Measurements from ENCODE around the gene MS4A4A.
A peak's percentile ranks its signal among the peaks of the same experiment; 100 is the strongest.

Gene MS4A4A

DNA sequence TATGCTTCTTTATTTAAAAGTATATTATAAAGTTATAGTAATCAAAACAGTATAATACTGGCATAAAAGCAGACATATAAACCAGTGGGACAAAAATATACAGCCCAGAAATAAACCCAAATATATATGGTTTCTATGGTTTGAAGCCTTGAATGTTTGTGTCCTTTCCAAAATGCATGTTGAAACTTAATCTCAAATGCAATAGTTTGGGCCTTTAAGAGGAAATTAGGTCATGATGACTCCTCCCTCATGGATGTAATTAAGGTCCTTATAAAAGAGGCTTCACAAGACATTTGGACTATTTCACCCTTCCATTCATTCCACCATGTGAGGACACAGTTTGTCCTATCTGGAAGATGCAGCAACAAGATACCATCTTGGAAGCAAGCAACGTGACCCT is 46.5 kb downstream of the MS4A4A start, which contains the start of gene MS4A6E:
Gene MS4A6E, plus strand, starts transcription at position 301 of the 400 bp plus-strand sequence. CDS start 7,641 bp downstream, outside the sequence.
- TF ChIP-seq ZBTB7A (IDR thresholded peaks at IDR 0.05; ENCODE audit: low read depth) (no peak), YY1 (IDR thresholded peaks at IDR 0.05; ENCODE audit: low read depth) (no peak), TAF1 (IDR thresholded peaks at IDR 0.05; ENCODE audit: low read depth) (no peak), RAD21 (IDR thresholded peaks at IDR 0.05; ENCODE audit: low read depth) (no peak), EP300 (IDR thresholded peaks at IDR 0.05; ENCODE audit: borderline replicate concordance) (no peak), CEBPB (IDR thresholded peaks at IDR 0.05) (no peak), CREB1 (IDR thresholded peaks at IDR 0.05; ENCODE audit: low read depth) (no peak), EGR1 (IDR thresholded peaks at IDR 0.05) (no peak), FOXM1 (IDR thresholded peaks at IDR 0.05; ENCODE audit: borderline replicate concordance, low read depth) (no peak), TCF12 (IDR thresholded peaks at IDR 0.05; ENCODE audit: low read depth) (no peak), NFIC (IDR thresholded peaks at IDR 0.05) (no peak), TEAD4 (IDR thresholded peaks at IDR 0.05) (no peak)
- TF ChIP-seq, protein P1, sequence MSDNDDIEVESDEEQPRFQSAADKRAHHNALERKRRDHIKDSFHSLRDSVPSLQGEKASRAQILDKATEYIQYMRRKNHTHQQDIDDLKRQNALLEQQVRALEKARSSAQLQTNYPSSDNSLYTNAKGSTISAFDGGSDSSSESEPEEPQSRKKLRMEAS (IDR thresholded peaks at IDR 0.05), result no peak
- TF ChIP-seq, protein P2, sequence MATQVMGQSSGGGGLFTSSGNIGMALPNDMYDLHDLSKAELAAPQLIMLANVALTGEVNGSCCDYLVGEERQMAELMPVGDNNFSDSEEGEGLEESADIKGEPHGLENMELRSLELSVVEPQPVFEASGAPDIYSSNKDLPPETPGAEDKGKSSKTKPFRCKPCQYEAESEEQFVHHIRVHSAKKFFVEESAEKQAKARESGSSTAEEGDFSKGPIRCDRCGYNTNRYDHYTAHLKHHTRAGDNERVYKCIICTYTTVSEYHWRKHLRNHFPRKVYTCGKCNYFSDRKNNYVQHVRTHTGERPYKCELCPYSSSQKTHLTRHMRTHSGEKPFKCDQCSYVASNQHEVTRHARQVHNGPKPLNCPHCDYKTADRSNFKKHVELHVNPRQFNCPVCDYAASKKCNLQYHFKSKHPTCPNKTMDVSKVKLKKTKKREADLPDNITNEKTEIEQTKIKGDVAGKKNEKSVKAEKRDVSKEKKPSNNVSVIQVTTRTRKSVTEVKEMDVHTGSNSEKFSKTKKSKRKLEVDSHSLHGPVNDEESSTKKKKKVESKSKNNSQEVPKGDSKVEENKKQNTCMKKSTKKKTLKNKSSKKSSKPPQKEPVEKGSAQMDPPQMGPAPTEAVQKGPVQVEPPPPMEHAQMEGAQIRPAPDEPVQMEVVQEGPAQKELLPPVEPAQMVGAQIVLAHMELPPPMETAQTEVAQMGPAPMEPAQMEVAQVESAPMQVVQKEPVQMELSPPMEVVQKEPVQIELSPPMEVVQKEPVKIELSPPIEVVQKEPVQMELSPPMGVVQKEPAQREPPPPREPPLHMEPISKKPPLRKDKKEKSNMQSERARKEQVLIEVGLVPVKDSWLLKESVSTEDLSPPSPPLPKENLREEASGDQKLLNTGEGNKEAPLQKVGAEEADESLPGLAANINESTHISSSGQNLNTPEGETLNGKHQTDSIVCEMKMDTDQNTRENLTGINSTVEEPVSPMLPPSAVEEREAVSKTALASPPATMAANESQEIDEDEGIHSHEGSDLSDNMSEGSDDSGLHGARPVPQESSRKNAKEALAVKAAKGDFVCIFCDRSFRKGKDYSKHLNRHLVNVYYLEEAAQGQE (IDR thresholded peaks at IDR 0.05; ENCODE audit: low read depth), result no peak
- TF ChIP-seq, protein P3, sequence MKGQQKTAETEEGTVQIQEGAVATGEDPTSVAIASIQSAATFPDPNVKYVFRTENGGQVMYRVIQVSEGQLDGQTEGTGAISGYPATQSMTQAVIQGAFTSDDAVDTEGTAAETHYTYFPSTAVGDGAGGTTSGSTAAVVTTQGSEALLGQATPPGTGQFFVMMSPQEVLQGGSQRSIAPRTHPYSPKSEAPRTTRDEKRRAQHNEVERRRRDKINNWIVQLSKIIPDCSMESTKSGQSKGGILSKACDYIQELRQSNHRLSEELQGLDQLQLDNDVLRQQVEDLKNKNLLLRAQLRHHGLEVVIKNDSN (IDR thresholded peaks at IDR 0.05), result no peak

DNA sequence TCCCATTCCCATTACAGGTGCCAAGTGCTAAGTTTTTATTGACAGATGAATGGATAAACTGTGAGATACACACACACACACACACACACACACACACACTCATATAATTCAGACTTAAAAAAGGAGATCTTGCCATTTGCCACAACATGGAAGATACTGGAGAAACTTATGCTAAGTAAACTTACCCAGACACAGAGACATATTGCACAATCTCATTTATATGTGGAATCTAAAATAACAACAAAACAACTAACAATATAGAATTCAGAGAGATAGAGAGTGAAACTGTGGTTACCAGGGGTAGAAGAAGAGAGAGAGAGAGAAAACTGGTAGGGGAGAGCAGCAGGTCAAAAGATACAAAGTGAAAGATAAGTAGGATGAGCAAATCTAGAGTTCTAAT is 48.0 kb downstream of the MS4A4A start:
- TF ChIP-seq, protein P1 (IDR thresholded peaks at IDR 0.05), result no peak
- TF ChIP-seq EGR1 (IDR thresholded peaks at IDR 0.05) (no peak), FOXM1 (IDR thresholded peaks at IDR 0.05; ENCODE audit: borderline replicate concordance, low read depth) (no peak)

DNA sequence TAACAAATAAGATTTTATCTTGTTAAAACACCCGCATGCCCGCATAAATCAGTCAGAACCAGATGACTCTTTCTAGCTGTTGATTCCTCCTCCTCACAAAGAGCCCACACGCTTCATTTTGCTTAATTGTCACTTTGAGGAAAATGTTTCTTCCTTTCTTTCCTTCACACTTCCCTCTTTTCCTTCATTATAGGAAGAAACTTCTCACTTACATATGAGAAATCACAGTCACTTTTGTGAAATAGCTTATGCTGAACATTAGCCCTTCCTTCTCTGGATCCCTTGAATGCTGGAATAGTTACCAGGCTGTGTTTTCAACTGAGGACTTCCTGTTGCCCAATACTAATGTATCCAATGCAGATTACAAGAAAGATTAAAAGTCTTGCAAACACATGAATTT is 52.4 kb downstream of the MS4A4A start:
- no peak for TF ChIP-seq RAD21 (IDR thresholded peaks at IDR 0.05; ENCODE audit: low read depth)
- TF ChIP-seq, protein P2 (IDR thresholded peaks at IDR 0.05; ENCODE audit: low read depth), result no peak

DNA sequence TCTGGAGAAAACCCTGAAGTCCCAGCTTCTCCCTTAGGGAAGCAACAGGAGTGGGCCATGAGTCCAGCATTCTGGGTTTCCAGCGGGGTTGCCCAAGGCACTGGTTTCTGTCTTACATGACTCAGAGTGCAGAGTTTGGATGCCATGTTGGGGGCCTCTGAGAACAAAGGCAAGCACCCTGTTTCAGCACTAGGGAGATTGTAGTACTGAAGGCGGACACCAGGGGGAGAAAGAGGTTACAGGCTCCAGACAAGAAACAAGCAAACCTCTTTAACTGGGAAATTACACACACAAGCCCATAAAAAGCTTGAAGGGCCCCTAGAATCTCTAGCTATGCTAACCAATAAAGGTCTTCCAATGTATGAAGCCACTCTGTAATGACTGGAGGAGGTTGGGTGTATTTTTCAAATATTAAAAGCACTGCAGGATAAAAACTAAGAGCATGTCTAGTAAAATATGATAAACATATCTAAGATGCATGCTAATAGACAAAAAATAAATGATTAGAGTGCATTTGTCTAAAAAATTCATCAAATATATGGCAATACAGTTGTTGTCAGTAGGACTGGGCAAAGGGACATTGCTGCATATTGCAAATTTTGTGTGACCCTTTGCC is 53.6 kb downstream of the MS4A4A start:
- TF ChIP-seq RAD21 (IDR thresholded peaks at IDR 0.05; ENCODE audit: low read depth), result peak; percentile 28; the same call in 1 of the 2 replicates
- no peak for TF ChIP-seq NFIC (IDR thresholded peaks at IDR 0.05)
- TF ChIP-seq, protein P1 (IDR thresholded peaks at IDR 0.05), result no peak
- no peak for TF ChIP-seq TAF1 (IDR thresholded peaks at IDR 0.05; ENCODE audit: low read depth)
- TF ChIP-seq EP300 (IDR thresholded peaks at IDR 0.05; ENCODE audit: borderline replicate concordance), result no peak
- no peak for TF ChIP-seq ZBTB7A (IDR thresholded peaks at IDR 0.05; ENCODE audit: low read depth)
- TF ChIP-seq TEAD4 (IDR thresholded peaks at IDR 0.05), result no peak
- no peak for TF ChIP-seq YY1 (IDR thresholded peaks at IDR 0.05; ENCODE audit: low read depth)
- no peak for TF ChIP-seq EGR1 (IDR thresholded peaks at IDR 0.05)

DNA sequence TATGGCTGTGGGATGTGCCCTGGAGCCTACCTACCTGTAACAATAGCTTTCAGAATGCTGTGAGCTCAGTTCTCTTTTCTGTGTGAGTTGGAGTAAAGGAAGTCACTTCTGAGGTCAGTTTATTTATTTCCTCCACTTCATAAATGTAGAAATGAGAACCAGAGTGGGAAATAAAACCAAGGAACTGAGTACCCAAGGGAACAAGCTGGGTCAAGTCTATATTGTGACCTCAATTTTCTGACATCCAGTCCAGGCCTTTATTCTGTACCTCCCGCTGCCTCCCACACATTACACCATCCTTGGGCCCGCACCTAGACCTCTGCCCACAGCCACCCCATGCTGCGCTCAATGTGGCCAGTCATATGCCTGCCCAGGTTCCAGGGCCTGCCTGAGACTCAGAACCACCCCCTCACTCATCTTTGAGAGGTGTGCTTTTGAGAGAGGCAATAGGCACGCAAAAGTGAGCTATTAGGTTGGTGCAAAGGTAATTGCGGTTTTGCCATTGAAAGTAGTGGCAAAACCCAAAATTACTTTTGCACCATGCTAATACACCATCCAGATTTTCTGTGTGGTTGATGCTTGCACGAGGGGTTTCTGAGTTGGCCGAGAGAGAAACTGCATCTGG is 56.4 kb downstream of the MS4A4A start:
- no peak for TF ChIP-seq TCF12 (IDR thresholded peaks at IDR 0.05; ENCODE audit: low read depth)
- no peak for TF ChIP-seq EP300 (IDR thresholded peaks at IDR 0.05; ENCODE audit: borderline replicate concordance)
- TF ChIP-seq, protein P3 (IDR thresholded peaks at IDR 0.05), result no peak

DNA sequence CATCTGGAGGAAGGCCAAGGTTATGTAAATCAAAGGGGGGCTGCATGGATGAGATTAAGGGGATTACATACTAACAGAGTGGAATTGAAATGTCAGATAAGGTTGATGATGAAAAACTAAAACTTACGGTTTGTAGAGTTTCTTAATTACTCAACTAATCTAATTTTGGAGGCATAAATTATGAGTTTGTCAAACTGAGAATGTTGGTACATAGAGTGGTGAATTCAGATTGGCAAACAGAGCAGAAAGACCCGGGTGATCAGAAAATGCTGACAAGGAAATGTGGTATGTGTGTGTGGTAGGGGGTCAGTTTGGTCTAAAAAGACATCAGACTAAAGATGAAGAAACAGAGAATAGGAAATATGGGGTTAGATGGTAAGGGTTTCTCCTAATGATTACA is 57.6 kb downstream of the MS4A4A start:
- TF ChIP-seq TAF1 (IDR thresholded peaks at IDR 0.05; ENCODE audit: low read depth) (no peak), RAD21 (IDR thresholded peaks at IDR 0.05; ENCODE audit: low read depth) (no peak), EP300 (IDR thresholded peaks at IDR 0.05; ENCODE audit: borderline replicate concordance) (no peak), FOXM1 (IDR thresholded peaks at IDR 0.05; ENCODE audit: borderline replicate concordance, low read depth) (no peak), EGR1 (IDR thresholded peaks at IDR 0.05) (no peak), TCF12 (IDR thresholded peaks at IDR 0.05; ENCODE audit: low read depth) (no peak), CREB1 (IDR thresholded peaks at IDR 0.05; ENCODE audit: low read depth) (no peak), TEAD4 (IDR thresholded peaks at IDR 0.05) (no peak)
- TF ChIP-seq, protein P1 (IDR thresholded peaks at IDR 0.05), result no peak
- TF ChIP-seq, protein P3 (IDR thresholded peaks at IDR 0.05), result no peak
- TF ChIP-seq, protein P2 (IDR thresholded peaks at IDR 0.05; ENCODE audit: low read depth), result no peak

Data from Ishikawa (cell line).